ENCODE results near the gene FUT1.
"Not testable (repeated sequence)": the region's sequence is repeated elsewhere in the genome, so short reads cannot be mapped to it uniquely, and the experiment has no call there.

Gene FUT1

GRCh38 chr19:48752496-48753365 lies at the start of gene FUT1:
Gene FUT1, minus strand, starts transcription at chr19:48752641. Its CDS starts 1,360 bp downstream, at chr19:48751281.
- peak; percentile 82 for DNase-seq

GRCh38 chr19:48799358-48800300 lies 47.2 kb upstream of the FUT1 start:
- DNase-seq: no peak

- DNase-seq: no peak
Observed at GRCh38 chr19:48798937-48799336, 46.5 kb upstream of the FUT1 start.

- DNase-seq: no peak
Observed at GRCh38 chr19:48797103-48797502, 44.7 kb upstream of the FUT1 start.

- no peak for DNase-seq
Observed at GRCh38 chr19:48796298-48797083, 44.0 kb upstream of the FUT1 start.

GRCh38 chr19:48795685-48796070 lies 43.2 kb upstream of the FUT1 start:
- no peak for DNase-seq

GRCh38 chr19:48795055-48795684 lies 42.7 kb upstream of the FUT1 start:
- DNase-seq: peak; percentile 85

- DNase-seq: no peak
Observed at GRCh38 chr19:48794291-48794690, 41.9 kb upstream of the FUT1 start.

- no peak for DNase-seq
Observed at GRCh38 chr19:48793271-48793670, 40.8 kb upstream of the FUT1 start.

GRCh38 chr19:48787331-48787730 lies 34.9 kb upstream of the FUT1 start:
- DNase-seq: not testable (repeated sequence)

GRCh38 chr19:48786422-48786821 lies 34.0 kb upstream of the FUT1 start:
- DNase-seq: not testable (repeated sequence)

- no peak for DNase-seq
Observed at GRCh38 chr19:48784527-48784926, 32.1 kb upstream of the FUT1 start.

GRCh38 chr19:48780631-48781391 lies 28.4 kb upstream of the FUT1 start:
- DNase-seq: peak; percentile 26

- DNase-seq: no peak
Observed at GRCh38 chr19:48779636-48780035, 27.2 kb upstream of the FUT1 start.

GRCh38 chr19:48777720-48778119 lies 25.3 kb upstream of the FUT1 start:
- no peak for DNase-seq

- DNase-seq: no peak
Observed at GRCh38 chr19:48777139-48777538, 24.7 kb upstream of the FUT1 start.

- no peak for DNase-seq
Observed at GRCh38 chr19:48772503-48772953, 20.1 kb upstream of the FUT1 start.

- no peak for DNase-seq
Observed at GRCh38 chr19:48770734-48771472, 18.5 kb upstream of the FUT1 start.

GRCh38 chr19:48770266-48770665 lies 17.8 kb upstream of the FUT1 start:
- peak; percentile 52 for DNase-seq

- no peak for DNase-seq
Observed at GRCh38 chr19:48768994-48769713, 16.7 kb upstream of the FUT1 start.

Measured in NCI-H226 (cell line).